ENCODE results near the gene CDC42BPG.

Gene CDC42BPG

DNA sequence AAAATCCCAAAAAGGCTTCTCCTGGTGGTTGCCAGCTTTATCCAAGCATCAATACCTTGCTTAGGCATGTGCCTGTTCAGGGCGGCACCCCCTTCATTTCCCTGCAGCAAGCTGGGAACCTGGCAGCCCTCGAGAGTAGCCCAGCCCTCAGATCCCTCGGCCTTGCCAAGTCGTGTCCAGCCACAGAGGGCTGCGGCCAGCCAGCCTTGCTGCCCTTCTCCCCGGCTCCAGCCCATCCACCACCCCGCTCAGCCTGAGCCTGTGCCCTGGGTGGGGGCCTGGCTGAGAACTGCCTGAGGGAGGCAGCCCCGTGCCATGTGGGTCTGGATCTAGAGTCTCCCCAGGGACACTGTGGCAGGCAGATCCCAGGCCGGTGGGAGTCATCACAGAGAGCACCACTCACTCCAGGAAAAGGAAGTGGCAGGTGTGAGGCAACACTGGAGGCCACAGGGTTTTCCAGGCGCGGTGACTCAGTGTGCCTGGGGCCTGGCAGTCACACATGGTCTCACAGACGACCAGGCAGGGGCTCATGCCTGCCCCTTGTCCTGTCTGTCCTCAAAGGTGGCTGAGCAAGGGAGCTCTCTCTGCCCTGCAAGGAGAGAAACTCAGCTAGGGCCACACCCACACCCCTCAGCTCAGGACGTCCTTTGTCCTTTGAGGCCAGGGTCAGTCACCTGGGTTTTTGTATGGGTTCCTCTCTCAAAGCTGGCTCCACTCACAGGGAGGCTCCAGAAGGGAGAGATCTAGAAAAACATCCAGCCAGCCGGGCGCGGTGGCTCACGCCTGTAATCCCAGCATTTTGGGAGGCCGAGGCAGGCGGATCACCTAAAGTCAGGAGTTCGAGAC, 12.2 kb upstream of the CDC42BPG start:
- Histone ChIP-seq H3K27ac (ENCODE audit: extremely low read depth, low read depth, low read length) (no peak overlapping the region), H3K9me3 (ENCODE audit: control insufficient read depth, insufficient read depth, low read depth, low read length) (no peaks in the 10 kb centered on the region), H3K4me1 (ENCODE audit: control insufficient read depth, insufficient read depth, low read length) (no peaks in the 10 kb centered on the region), H3K4me3 (ENCODE audit: low read depth, low read length) (no peak overlapping the region), H3K36me3 (ENCODE audit: control insufficient read depth in 2 of 2, insufficient read depth in 1 of 2, low read length in 2 of 2) (peaks cover 0 to 34% of the 10 kb centered on the region in 2 experiments; a peak in 1 of 3 replicates)
- ChIA-PET POLR2A (interaction anchor here (1.1 to 2.7 kb wide), 3 partner anchors 21 to 78 kb away, joined by 3 to 23 read pairs (median 3); partner anchors contain the start of gene EHD1), CTCF (interaction anchor here (0.6 to 3.1 kb wide), 8 partner anchors 9 to 255 kb away, joined by 3 to 19 read pairs (median 3); no protein-coding TSS in a partner anchor)
- TF ChIP-seq, protein P1, sequence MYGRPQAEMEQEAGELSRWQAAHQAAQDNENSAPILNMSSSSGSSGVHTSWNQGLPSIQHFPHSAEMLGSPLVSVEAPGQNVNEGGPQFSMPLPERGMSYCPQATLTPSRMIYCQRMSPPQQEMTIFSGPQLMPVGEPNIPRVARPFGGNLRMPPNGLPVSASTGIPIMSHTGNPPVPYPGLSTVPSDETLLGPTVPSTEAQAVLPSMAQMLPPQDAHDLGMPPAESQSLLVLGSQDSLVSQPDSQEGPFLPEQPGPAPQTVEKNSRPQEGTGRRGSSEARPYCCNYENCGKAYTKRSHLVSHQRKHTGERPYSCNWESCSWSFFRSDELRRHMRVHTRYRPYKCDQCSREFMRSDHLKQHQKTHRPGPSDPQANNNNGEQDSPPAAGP (tag by site-specific recombination; IDR thresholded peaks at IDR 0.05): peak; percentile 63; the same call in 1 of the 2 replicates
- TF ChIP-seq ZNF10 (tag by site-specific recombination; IDR thresholded peaks at IDR 0.05) (no peak), ZBTB48 (tag by site-specific recombination; IDR thresholded peaks at IDR 0.05) (0 out of 2 replicates have a peak, but pooled peaks have one; percentile 23), ZNF24 (tag by site-specific recombination; IDR thresholded peaks at IDR 0.05) (no peak), ZNF571 (tag by site-specific recombination; IDR thresholded peaks at IDR 0.05) (no peak), ZNF146 (tag by site-specific recombination; IDR thresholded peaks at IDR 0.05) (no peak), ZFP37 (tag by site-specific recombination; IDR thresholded peaks at IDR 0.05) (no peak), ZFHX2 (tag by site-specific recombination; conservative IDR thresholded peaks at IDR 0.05) (no peak), PRDM10 (tag by site-specific recombination; IDR thresholded peaks at IDR 0.05) (no peak), ZNF155 (tag by site-specific recombination; IDR thresholded peaks at IDR 0.05) (no peak), ZIC2 (tag by site-specific recombination; IDR thresholded peaks at IDR 0.05) (peak; percentile 82), GLIS1 (tag by site-specific recombination; IDR thresholded peaks at IDR 0.05) (peak; percentile 26; the same call in 1 of the 2 replicates)
- TF ChIP-seq, protein P2, sequence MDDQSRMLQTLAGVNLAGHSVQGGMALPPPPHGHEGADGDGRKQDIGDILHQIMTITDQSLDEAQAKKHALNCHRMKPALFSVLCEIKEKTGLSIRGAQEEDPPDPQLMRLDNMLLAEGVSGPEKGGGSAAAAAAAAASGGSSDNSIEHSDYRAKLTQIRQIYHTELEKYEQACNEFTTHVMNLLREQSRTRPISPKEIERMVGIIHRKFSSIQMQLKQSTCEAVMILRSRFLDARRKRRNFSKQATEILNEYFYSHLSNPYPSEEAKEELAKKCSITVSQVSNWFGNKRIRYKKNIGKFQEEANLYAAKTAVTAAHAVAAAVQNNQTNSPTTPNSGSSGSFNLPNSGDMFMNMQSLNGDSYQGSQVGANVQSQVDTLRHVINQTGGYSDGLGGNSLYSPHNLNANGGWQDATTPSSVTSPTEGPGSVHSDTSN (CRISPR knock-in tag; IDR thresholded peaks at IDR 0.05): no peak
- TF ChIP-seq, protein P3, sequence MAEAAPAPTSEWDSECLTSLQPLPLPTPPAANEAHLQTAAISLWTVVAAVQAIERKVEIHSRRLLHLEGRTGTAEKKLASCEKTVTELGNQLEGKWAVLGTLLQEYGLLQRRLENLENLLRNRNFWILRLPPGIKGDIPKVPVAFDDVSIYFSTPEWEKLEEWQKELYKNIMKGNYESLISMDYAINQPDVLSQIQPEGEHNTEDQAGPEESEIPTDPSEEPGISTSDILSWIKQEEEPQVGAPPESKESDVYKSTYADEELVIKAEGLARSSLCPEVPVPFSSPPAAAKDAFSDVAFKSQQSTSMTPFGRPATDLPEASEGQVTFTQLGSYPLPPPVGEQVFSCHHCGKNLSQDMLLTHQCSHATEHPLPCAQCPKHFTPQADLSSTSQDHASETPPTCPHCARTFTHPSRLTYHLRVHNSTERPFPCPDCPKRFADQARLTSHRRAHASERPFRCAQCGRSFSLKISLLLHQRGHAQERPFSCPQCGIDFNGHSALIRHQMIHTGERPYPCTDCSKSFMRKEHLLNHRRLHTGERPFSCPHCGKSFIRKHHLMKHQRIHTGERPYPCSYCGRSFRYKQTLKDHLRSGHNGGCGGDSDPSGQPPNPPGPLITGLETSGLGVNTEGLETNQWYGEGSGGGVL (tag by site-specific recombination; IDR thresholded peaks at IDR 0.05): 0 out of 2 replicates have a peak, but pooled peaks have one; percentile 12

- Histone ChIP-seq H3K27ac (ENCODE audit: extremely low read depth, low read depth, low read length) (no peak overlapping the region), H3K4me3 (ENCODE audit: low read depth, low read length) (no peak overlapping the region), H3K9me3 (ENCODE audit: control insufficient read depth, insufficient read depth, low read depth, low read length) (no peaks in the 10 kb centered on the region), H3K4me1 (ENCODE audit: control insufficient read depth, insufficient read depth, low read length) (no peaks in the 10 kb centered on the region), H3K36me3 (ENCODE audit: control insufficient read depth in 2 of 2, insufficient read depth in 1 of 2, low read length in 2 of 2) (peaks cover 0 to 34% of the 10 kb centered on the region in 2 experiments; a peak in 1 of 3 replicates)
- POLR2A ChIA-PET: interaction anchor here (1.3 to 2.7 kb wide), 2 partner anchors 22 to 77 kb away, joined by 3 to 23 read pairs; partner anchors contain the start of gene EHD1
- CTCF ChIA-PET: interaction anchor here (0.6 to 3.2 kb wide), 10 partner anchors 8 to 256 kb away, joined by 3 to 20 read pairs (median 4); partner anchors contain the start of gene EHD1
- TF ChIP-seq ZNF24 (tag by site-specific recombination; IDR thresholded peaks at IDR 0.05) (no peak), ZNF513 (tag by site-specific recombination; IDR thresholded peaks at IDR 0.05) (no peak), ZNF473 (tag by site-specific recombination; IDR thresholded peaks at IDR 0.05) (no peak), MZF1 (tag by site-specific recombination; IDR thresholded peaks at IDR 0.05; ENCODE audit: borderline replicate concordance) (no peak), ZFP69B (tag by site-specific recombination; IDR thresholded peaks at IDR 0.05) (no peak), GLI2 (tag by site-specific recombination; IDR thresholded peaks at IDR 0.05; ENCODE audit: borderline replicate concordance, low read depth) (no peak), ZNF302 (tag by site-specific recombination; IDR thresholded peaks at IDR 0.05; ENCODE audit: low read depth) (no peak)
These were observed 11.3 kb upstream of the CDC42BPG start for GRCh38 chr11:64855596-64856304.

All from HEK293 (cell line).